B cell (primary cell): Measurements from ENCODE around the gene SLC16A12.

ENCODE experiments used
- CTCF ChIP-seq: fragments of 200-600 bp; IDR thresholded peaks from one replicate; pipeline ENCODE4 v1.8.0; 2022; ENCODE audit warnings: antibody characterized with exemption, mild to moderate bottlenecking
- EZH2 ChIP-seq: IDR thresholded peaks from 2 replicates; pipeline ENCODE4 v1.6.1; 2012; ENCODE audit warnings: borderline replicate concordance, low read depth, mild to moderate bottlenecking, moderate library complexity, low read length; ENCODE audit not compliant: insufficient read depth, poor library complexity, severe bottlenecking

- TF ChIP-seq EZH2 (no peak), CTCF (no peak)
These were observed 21.2 kb upstream of the SLC16A12 start for GRCh38 chr10:89556600-89556999.
